ENCODE results near the gene CCN5. TPM values are rescaled to one million over a fixed set of nuclear protein-coding genes. Genes with fewer than 3 reads are reported as not detected.

Gene CCN5
- total and polyA plus RNA-seq, 2 of the 8 experiments (the other 6 are each of a cell fraction or from before 2014, with no cell fraction given): not detected

DNA sequence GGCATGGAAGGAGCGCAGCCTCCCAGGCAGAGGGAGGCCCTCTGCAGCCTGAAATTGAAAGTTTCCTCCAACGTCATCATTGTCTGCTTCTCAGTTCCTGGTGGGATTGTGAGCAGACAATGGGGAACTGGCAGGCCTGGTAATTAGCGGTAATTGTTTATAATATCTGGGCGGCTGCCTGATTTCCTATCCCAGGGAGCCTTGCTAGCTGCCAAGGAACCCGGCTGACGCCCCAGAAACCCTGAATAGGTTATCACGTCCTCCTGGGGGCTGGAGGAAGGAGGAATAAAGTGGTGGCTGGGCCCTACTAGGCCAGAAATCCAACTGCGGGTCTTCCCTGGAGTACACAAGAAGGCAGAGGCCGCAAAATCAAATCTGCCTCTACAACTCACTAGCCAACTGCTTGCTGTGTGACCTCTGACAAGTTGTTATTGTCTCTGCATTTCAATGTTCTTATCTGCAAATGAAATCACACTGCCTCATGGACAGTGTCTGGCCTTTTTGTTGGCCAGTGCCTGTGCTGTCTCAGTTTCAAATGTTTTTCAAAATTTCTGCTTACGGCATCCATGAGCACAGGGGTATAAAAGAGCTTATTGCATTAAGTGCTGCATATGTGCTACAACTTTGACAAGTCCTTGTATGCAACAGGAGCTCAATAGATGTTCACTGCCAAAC, 47.4 kb downstream of the CCN5 start:
- H2AFZ ChIP-seq (ENCODE audit: low read length): no peak overlapping the region
- no peak overlapping the region for H3K4me2 ChIP-seq (ENCODE audit: insufficient read depth in 1 of 2, low read depth in 2 of 2, low read length in 2 of 2)
- H3K56ac ChIP-seq (replicated peaks; ENCODE audit: insufficient read length, low read depth, low read length): no peak overlapping the region
- peaks cover 5% of the 10 kb centered on the region; the same call in 1 of the 2 replicates for H3K23me2 ChIP-seq (ENCODE audit: low read depth, low read length)
- H4K91ac ChIP-seq (replicated peaks; ENCODE audit: insufficient read length, low read length): no peak overlapping the region
- ChIA-PET CTCF (ENCODE audit: partially characterized antibody) (interaction anchor here (1.3 to 17.1 kb wide), 3 partner anchors 15 to 104 kb away, joined by 3 to 256 read pairs (median 8); partner anchors contain the start of gene KCNK15), POLR2A (ENCODE audit: partially characterized antibody) (no interaction called here)
- no peak overlapping the region for H3K27ac ChIP-seq (ENCODE audit: low read depth, low read length)
- H3K9ac ChIP-seq (replicated peaks in 1 of 4; ENCODE audit: extremely low read depth in 1 of 4, low read depth in 3 of 4, low read length in 3 of 4): no peak overlapping the region
- no peaks in the 10 kb centered on the region for H3K79me1 ChIP-seq (ENCODE audit: low read depth, low read length)
- no peak overlapping the region for H4K5ac ChIP-seq (ENCODE audit: insufficient read length, low read depth, low read length)
- no peak for FAIRE-seq
- H2BK120ac ChIP-seq (replicated peaks; ENCODE audit: low read depth, low read length): no peak overlapping the region
- 78% methylated on average over 10 of the region's 10 CpGs; no CpG with 5 or more reads in 1 of the 2 experiments for WGBS, 2 experiments (ENCODE audit: extremely low coverage in 1 of 2, insufficient coverage in 1 of 2, insufficient read length in 1 of 2, insufficient replicate concordance in 2 of 2, low coverage in 1 of 2, low lambda C conversion rate in 2 of 2, missing lambda C conversion rate in 1 of 2)
- no peak for DNase-seq (ENCODE audit: low read depth in 1 of 2, low spot score in 2 of 2)
- no peak overlapping the region for H3K4me3 ChIP-seq (ENCODE audit: extremely low read depth in 1 of 4, insufficient read depth in 2 of 4, low read depth in 3 of 4, low read length in 4 of 4)
- H3K23ac ChIP-seq (ENCODE audit: insufficient read length): no peak overlapping the region
- H2BK15ac ChIP-seq (ENCODE audit: low read length): no peak overlapping the region
- no peak overlapping the region for H2AK5ac ChIP-seq (ENCODE audit: low read depth, low read length)
- peaks cover 0 to 5% (median under 1%) of the 10 kb centered on the region in 4 experiments; a peak in 1 of 7 replicates for H3K4me1 ChIP-seq (replicated peaks in 1 of 4; ENCODE audit: control insufficient read depth in 3 of 4, insufficient read depth in 4 of 4, low read length in 3 of 4)
- H3K27me3 ChIP-seq (replicated peaks in 1 of 4; ENCODE audit: control insufficient read depth in 3 of 4, extremely low read depth in 1 of 4, insufficient read depth in 3 of 4, low read length in 3 of 4): no peaks in the 10 kb centered on the region
- no peak overlapping the region for H3K14ac ChIP-seq (ENCODE audit: insufficient read length)
- peaks cover 0 to 13% of the 10 kb centered on the region in 2 experiments for H4K20me1 ChIP-seq (replicated peaks in 1 of 2; ENCODE audit: control insufficient read depth in 1 of 2, insufficient read depth in 2 of 2, low read length in 2 of 2)
- H3K9me3 ChIP-seq (ENCODE audit: insufficient read depth in 2 of 2, low read depth in 1 of 2, low read length in 1 of 2): no peaks in the 10 kb centered on the region
- no peak overlapping the region for H3K18ac ChIP-seq (ENCODE audit: extremely low read depth, low read length)
- no peak overlapping the region for H2BK5ac ChIP-seq (ENCODE audit: low read depth, low read length)
- H4K8ac ChIP-seq (ENCODE audit: extremely low read depth, insufficient read depth, low read length): no peak overlapping the region
- H3K36me3 ChIP-seq (ENCODE audit: control insufficient read depth in 2 of 4, insufficient read depth in 4 of 4, low read length in 3 of 4): no peaks in the 10 kb centered on the region
- H2BK20ac ChIP-seq (ENCODE audit: low read length): no peak overlapping the region
- no peak overlapping the region for H2BK12ac ChIP-seq (ENCODE audit: low read depth, low read length)
- no peaks in the 10 kb centered on the region for H3K79me2 ChIP-seq (ENCODE audit: control insufficient read depth in 1 of 2, insufficient read depth in 2 of 2, low read length in 2 of 2)
- no peak overlapping the region for H3K4ac ChIP-seq (replicated peaks; ENCODE audit: insufficient read length, low read depth, low read length)
- TF ChIP-seq, protein P1, sequence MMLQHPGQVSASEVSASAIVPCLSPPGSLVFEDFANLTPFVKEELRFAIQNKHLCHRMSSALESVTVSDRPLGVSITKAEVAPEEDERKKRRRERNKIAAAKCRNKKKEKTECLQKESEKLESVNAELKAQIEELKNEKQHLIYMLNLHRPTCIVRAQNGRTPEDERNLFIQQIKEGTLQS (IDR thresholded peaks at IDR 0.05; ENCODE audit: insufficient read depth, low read depth, low read length): no peak
- TF ChIP-seq ZNF274 (IDR thresholded peaks at IDR 0.05; ENCODE audit: borderline replicate concordance, extremely low read depth, low read length) (no peak), SP4 (IDR thresholded peaks at IDR 0.05; ENCODE audit: low read length) (no peak), TBP (IDR thresholded peaks at IDR 0.05; ENCODE audit: low read depth, low read length) (no peak), GTF2F1 (IDR thresholded peaks at IDR 0.05; ENCODE audit: borderline replicate concordance, low read depth, low read length) (no peak), SP2 (IDR thresholded peaks at IDR 0.05; ENCODE audit: low read length) (no peak), NRF1 (IDR thresholded peaks at IDR 0.05; ENCODE audit: low read depth, low read length) (no peak), SRF (IDR thresholded peaks at IDR 0.05; ENCODE audit: low read depth, low read length) (no peak), E2F6 (IDR thresholded peaks at IDR 0.05) (no peak), CEBPB (IDR thresholded peaks at IDR 0.05; ENCODE audit: low read depth, low read length) (no peak), SIX5 (IDR thresholded peaks at IDR 0.05; ENCODE audit: low read depth, low read length) (no peak)
- TF ChIP-seq, protein P2, sequence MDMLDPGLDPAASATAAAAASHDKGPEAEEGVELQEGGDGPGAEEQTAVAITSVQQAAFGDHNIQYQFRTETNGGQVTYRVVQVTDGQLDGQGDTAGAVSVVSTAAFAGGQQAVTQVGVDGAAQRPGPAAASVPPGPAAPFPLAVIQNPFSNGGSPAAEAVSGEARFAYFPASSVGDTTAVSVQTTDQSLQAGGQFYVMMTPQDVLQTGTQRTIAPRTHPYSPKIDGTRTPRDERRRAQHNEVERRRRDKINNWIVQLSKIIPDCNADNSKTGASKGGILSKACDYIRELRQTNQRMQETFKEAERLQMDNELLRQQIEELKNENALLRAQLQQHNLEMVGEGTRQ (IDR thresholded peaks at IDR 0.05; ENCODE audit: low read length): no peak

Measured in H1 (cell line).